Erythroblast (primary cell): ENCODE data around the gene PARD3.

Source experiments
- GATA1 ChIP-seq: IDR thresholded peaks from 2 replicates; pipeline ENCODE4 v1.6.1; 2011; ENCODE audit warnings: low read depth, mild to moderate bottlenecking, control low read depth, low read length, moderate library complexity
- POLR2A ChIP-seq: IDR thresholded peaks from 2 replicates; pipeline ENCODE4 v1.6.1; 2011; ENCODE audit warnings: mild to moderate bottlenecking, low read length

- no peak for TF ChIP-seq POLR2A
- TF ChIP-seq GATA1 = no peak
Measured at GRCh38 chr10:34677132-34677531, 138.0 kb downstream of the PARD3 start.
